Spleen (tissue), 11 donors: ENCODE measurements around the gene CERKL. TPM values are rescaled to one million over a fixed set of nuclear protein-coding genes. Genes with fewer than 3 reads are reported as not detected.
A peak's percentile ranks its signal among the peaks of the same experiment; 100 is the strongest.

Experiments
- DNase-seq: peaks from one replicate; pipeline ENCODE4 v3.0.0-alpha.2; 2020
- H3K27ac ChIP-seq, 8 donors: fragments of 200-600 bp; sonication (generic) in 7 of 8; 1 replicate in 4 of 8; 2 replicates in 4 of 8; pipeline versions ENCODE4 v1.5.0 to v1.8.0; 2016 to 2021; ENCODE audit warnings: inconsistent platforms in 4 of 8, mild to moderate bottlenecking in 4 of 8, moderate library complexity in 1 of 8
- H3K27me3 ChIP-seq, 7 donors: fragments of 200-600 bp; sonication (generic) in 6 of 7; replicated peaks in 1 of 7; 1 replicate in 4 of 7; 2 replicates in 3 of 7; pipeline versions ENCODE4 v1.5.0 to v1.8.0; 2016 to 2021; ENCODE audit warnings: inconsistent platforms in 3 of 7, mild to moderate bottlenecking in 1 of 7
- H3K36me3 ChIP-seq, 6 donors: fragments of 200-600 bp; sonication (generic) in 5 of 6; 1 replicate in 4 of 6; 2 replicates in 2 of 6; pipeline versions ENCODE4 v1.5.0 to v1.8.0; 2016 to 2021; ENCODE audit warnings: inconsistent platforms in 2 of 6
- H3K4me1 ChIP-seq, 6 donors: fragments of 200-600 bp; sonication (generic) in 5 of 6; 1 replicate in 3 of 6; 2 replicates in 3 of 6; pipeline versions ENCODE4 v1.5.0 to v1.8.0; 2016 to 2021; ENCODE audit warnings: inconsistent platforms in 3 of 6
- H3K4me3 ChIP-seq, 8 donors: fragments of 200-600 bp; sonication (generic) in 7 of 8; 1 replicate in 4 of 8; 2 replicates in 4 of 8; pipeline versions ENCODE4 v1.5.0 to v1.8.0; 2016 to 2021; ENCODE audit warnings: inconsistent platforms in 4 of 8, mild to moderate bottlenecking in 4 of 8, moderate library complexity in 2 of 8
- H3K9me3 ChIP-seq, 8 donors: fragments of 200-600 bp; sonication (generic) in 7 of 8; 1 replicate in 4 of 8; 2 replicates in 4 of 8; pipeline versions ENCODE4 v1.5.0 to v1.8.0; 2016 to 2021; ENCODE audit warnings: inconsistent platforms in 4 of 8
- CTCF ChIP-seq, 11 experiments: fragments of 200-600 bp in 7 of 11; fragments of 450-650 bp in 4 of 11; sonication (generic) in 4 of 11; IDR thresholded peaks in 8 of 11; conservative IDR thresholded peaks in 3 of 11; 1 replicate in 7 of 11; 2 replicates in 4 of 11; pipeline versions ENCODE4 v1.4.0 to v1.8.0; 2016 to 2021; ENCODE audit warnings: antibody characterized with exemption in 11 of 11, inconsistent platforms in 4 of 11, mild to moderate bottlenecking in 1 of 11
- POLR2A ChIP-seq, 3 donors: fragments of 450-650 bp; IDR thresholded peaks; one replicate each; pipeline ENCODE4 v1.5.1; 2017; ENCODE audit warnings: antibody characterized with exemption in 3 of 3, mild to moderate bottlenecking in 1 of 3
- POLR2AphosphoS5 ChIP-seq, 3 donors: sonication (generic); formaldehyde crosslinking; IDR thresholded peaks; one replicate each; pipeline ENCODE4 v1.5.1; 2017; ENCODE audit warnings: antibody characterized with exemption in 3 of 3
- WGBS, 5 donors: extraction: QIAGEN DNeasy Blood & Tissue Kit in 3 of 5; methylation state at CpG; one replicate each; pipeline versions ENCODE4 v1.1.5 to v1.1.7; 2013 to 2018; 5-methylcytosine and 5-hydroxymethylcytosine counted together
- intact Hi-C: fragments of 100-400 bp; cut with DNase I; formaldehyde crosslinking; loops from one replicate; pipeline ENCODE4 v1.15.0; 2023; ENCODE audit warnings: low total_unique reads
- polyA plus RNA-seq, 3 donors: library from polyadenylated mRNA; stranded (reverse); fragments of 200-250 nt; gene quantifications; one replicate each; pipeline ENCODE4 v1.2.1, GENCODE V29; 2013
- total RNA-seq, 7 donors: library from RNA; depleted of rRNA in 3 of 7; stranded (reverse); fragments of >200 nt in 3 of 7; fragmentation: NEBNext Ultra II Directional in 4 of 7; extraction: Animal tissue kit (Norgen Biotek cat#: 25700) in 4 of 7; gene quantifications; one replicate each; pipeline versions ENCODE4 v1.1.0 to v1.2.1, GENCODE V29; 2016 to 2021
- donor health status: healthy with polysubstance abuse.
- donor health status: DM: no; HTN: no; CAD: no; lungs with moderate emphysema.
- donor health status: DM: no; HTN: no; CAD: no.
- donor health status: Bipolar disorder and iron deficiency.
- donor health status: healthy.
- donor health status: DM: no; HTN: no; CAD: no.
- donor health status: DM: yes; HTN: yes; CAD: no.

The CERKL gene
- total and polyA plus RNA-seq, 10 donors: 0.27 to 2.3 (median 0.85) TPM

GRCh38 chr2:181680055-181680936 is 23.4 kb upstream of the CERKL start, which contains the start of gene NEUROD1:
Gene NEUROD1, minus strand, starts transcription at chr2:181680517. Its CDS starts 1,657 bp downstream, at chr2:181678860.
- peak; percentile 60 for DNase-seq
- peaks cover 16 to 65% (median 46%) of the 10 kb centered on the region in 6 donors for H3K4me1 ChIP-seq
- peak within 1 kb of the TSS in 3 of 8 donors; percentile 7 to 55 (median 14) for H3K4me3 ChIP-seq
- H3K36me3 ChIP-seq: no peaks in the 10 kb centered on the region
- WGBS, 5 donors: 2 to 4% (median 4%) methylated on average over 43 to 45 of the region's 45 CpGs
- intact Hi-C loops: no loop called here
- peaks cover 20 to 100% (median 80%) of the 10 kb centered on the region in 7 donors for H3K27me3 ChIP-seq
- H3K27ac ChIP-seq: no peak within 1 kb of the TSS
- TF ChIP-seq CTCF (IDR thresholded peaks at IDR 0.05 in 8 of 11, conservative IDR thresholded peaks at IDR 0.05 in 3 of 11) (no peak), POLR2A (IDR thresholded peaks at IDR 0.05) (no peak), POLR2AphosphoS5 (IDR thresholded peaks at IDR 0.05) (no peak)
- H3K9me3 ChIP-seq: peaks cover 0 to 10% (median 0%) of the 10 kb centered on the region in 8 donors

- 7 to 14% (median 8%) methylated on average over 20 of the region's 20 CpGs for WGBS, 5 donors
- Histone ChIP-seq H3K4me3 (no peak overlapping the region), H3K9me3 (peaks cover 0 to 7% (median 0%) of the 10 kb centered on the region in 8 donors), H3K27ac (no peak overlapping the region), H3K36me3 (no peaks in the 10 kb centered on the region), H3K27me3 (peaks cover 20 to 100% (median 78%) of the 10 kb centered on the region in 7 donors), H3K4me1 (peaks cover 16 to 57% (median 43%) of the 10 kb centered on the region in 6 donors)
- no peak for DNase-seq
- intact Hi-C loops: no loop called here
- no peak for TF ChIP-seq CTCF (IDR thresholded peaks at IDR 0.05 in 8 of 11, conservative IDR thresholded peaks at IDR 0.05 in 3 of 11)
- TF ChIP-seq POLR2AphosphoS5 (IDR thresholded peaks at IDR 0.05): no peak
- TF ChIP-seq POLR2A (IDR thresholded peaks at IDR 0.05): no peak
These were observed 22.7 kb upstream of the CERKL start for GRCh38 chr2:181679544-181679979.

GRCh38 chr2:181678861-181679543 is 22.1 kb upstream of the CERKL start:
- TF ChIP-seq POLR2AphosphoS5 (IDR thresholded peaks at IDR 0.05) (no peak), CTCF (IDR thresholded peaks at IDR 0.05 in 8 of 11, conservative IDR thresholded peaks at IDR 0.05 in 3 of 11) (no peak), POLR2A (IDR thresholded peaks at IDR 0.05) (no peak)
- peaks cover 18 to 96% (median 74%) of the 10 kb centered on the region in 7 donors for H3K27me3 ChIP-seq
- intact Hi-C loops: no loop called here
- 16 to 24% (median 20%) methylated on average over 18 of the region's 18 CpGs for WGBS, 5 donors
- H3K4me3 ChIP-seq: no peak overlapping the region
- peaks cover 10 to 52% (median 38%) of the 10 kb centered on the region in 6 donors for H3K4me1 ChIP-seq
- H3K36me3 ChIP-seq: no peaks in the 10 kb centered on the region
- H3K27ac ChIP-seq: no peak overlapping the region
- DNase-seq: no peak
- H3K9me3 ChIP-seq: peaks cover 0 to 7% (median 0%) of the 10 kb centered on the region in 8 donors
